Erythroblast (primary cell): Measurements from ENCODE around the gene CAV2.

Experiments used
- GATA1 ChIP-seq: IDR thresholded peaks from 2 replicates; pipeline ENCODE4 v1.6.1; 2011; ENCODE audit warnings: low read depth, mild to moderate bottlenecking, control low read depth, low read length, moderate library complexity
- POLR2A ChIP-seq: IDR thresholded peaks from 2 replicates; pipeline ENCODE4 v1.6.1; 2011; ENCODE audit warnings: mild to moderate bottlenecking, low read length

GRCh38 chr7:116524221-116524608 lies 24.7 kb downstream of the CAV2 start:
- TF ChIP-seq POLR2A, result no peak
- TF ChIP-seq GATA1, result no peak
